Caco-2 (cell line): ENCODE data around the gene ARSA. TPM values are rescaled to one million over a fixed set of nuclear protein-coding genes. Genes with fewer than 3 reads are reported as not detected.

Source experiments
- BruUV-seq: library from RNA; stranded (reverse); fragments of 400-500 nt; replicated peaks from 2 replicates; lab custom pipeline; 2021; lab: Mats Ljungman, UMichigan
- CTCF ChIA-PET: fragments of 300-600 bp; sonication (Branson Sonifier 250); formaldehyde crosslinking; loops from one replicate; lab custom pipeline; 2022; ENCODE audit warnings: antibody characterized with exemption; lab: Charles Lee
- POLR2A ChIA-PET: fragments of 300-600 bp; sonication (Branson Sonifier 250); formaldehyde crosslinking; loops from one replicate; lab custom pipeline; 2022; ENCODE audit warnings: antibody characterized with exemption; lab: Charles Lee
- DNase-seq, 2 experiments: peaks; one replicate each; pipeline versions ENCODE4 v3.0.0 to v3.0.0-alpha.2; 2020 to 2022
- H3K27me3 ChIP-seq: replicated peaks from 2 replicates; pipeline ENCODE4 v1.6.0; 2011; ENCODE audit warnings: low read length; ENCODE audit not compliant: control insufficient read depth, insufficient read depth
- H3K36me3 ChIP-seq: 2 replicates; pipeline ENCODE4 v1.5.1; 2011; ENCODE audit warnings: low read length; ENCODE audit not compliant: control insufficient read depth, insufficient read depth
- H3K4me1 ChIP-seq: fragments of 250-450 bp; sonication (Bioruptor Pico); 2 replicates; pipeline ENCODE4 v1.5.1; 2020; ENCODE audit warnings: mild to moderate bottlenecking
- H3K4me3 ChIP-seq: 2 replicates; pipeline ENCODE4 v1.5.1; 2011; ENCODE audit warnings: low read depth, mild to moderate bottlenecking, control low read depth, low read length
- H3K9me3 ChIP-seq: fragments of 250-450 bp; sonication (Bioruptor Pico); 2 replicates; pipeline ENCODE4 v1.5.1; 2020; ENCODE audit warnings: mild to moderate bottlenecking, moderate library complexity
- H3K27ac Mint-ChIP-seq: one replicate; pipeline ENCODE4 v1.8.0; 2022; ENCODE audit warnings: mixed read lengths; ENCODE audit not compliant: unreplicated experiment
- H3K27me3 Mint-ChIP-seq: one replicate; pipeline ENCODE4 v1.8.0; 2022; ENCODE audit warnings: mixed read lengths; ENCODE audit not compliant: insufficient read depth, unreplicated experiment
- H3K36me3 Mint-ChIP-seq: one replicate; pipeline ENCODE4 v1.8.0; 2022; ENCODE audit warnings: mild to moderate bottlenecking, mixed read lengths; ENCODE audit not compliant: insufficient read depth, unreplicated experiment
- H3K4me1 Mint-ChIP-seq: one replicate; pipeline ENCODE4 v1.8.0; 2022; ENCODE audit warnings: low read depth, mixed read lengths; ENCODE audit not compliant: unreplicated experiment
- H3K4me3 Mint-ChIP-seq: one replicate; pipeline ENCODE4 v1.8.0; 2022; ENCODE audit warnings: mild to moderate bottlenecking, moderate library complexity, mixed read lengths; ENCODE audit not compliant: unreplicated experiment
- H3K9me3 Mint-ChIP-seq: one replicate; pipeline ENCODE4 v1.8.0; 2022; ENCODE audit warnings: mixed read lengths; ENCODE audit not compliant: unreplicated experiment
- intact Hi-C: fragments of 100-400 bp; cut with micrococcal nuclease; formaldehyde crosslinking; loops from one replicate; pipeline ENCODE4 v1.10.0; 2022; ENCODE audit not compliant: unreplicated experiment
- total RNA-seq: library from RNA; stranded (reverse); gene quantifications from 2 replicates; pipeline ENCODE4 v1.2.3, GENCODE V29; 2022
- TF ChIP-seq, protein P1 (sequence below), 2 experiments: fragments of 200-600 bp in 1 of 2; IDR thresholded peaks; 1 replicate in 1 of 2; 2 replicates in 1 of 2; pipeline versions ENCODE4 v1.5.1 to v1.8.0; 2011 to 2022; ENCODE audit warnings: antibody characterized with exemption in 1 of 2, control low read depth in 1 of 2, inconsistent platforms in 1 of 2, low read depth in 1 of 2, low read length in 1 of 2, mild to moderate bottlenecking in 1 of 2, moderate library complexity in 1 of 2; ENCODE audit not compliant: insufficient read depth in 1 of 2, severe bottlenecking in 1 of 2, unreplicated experiment in 1 of 2

The ARSA gene
- total RNA-seq, 1 experiment from 2014 or later: 11.5 TPM

DNA sequence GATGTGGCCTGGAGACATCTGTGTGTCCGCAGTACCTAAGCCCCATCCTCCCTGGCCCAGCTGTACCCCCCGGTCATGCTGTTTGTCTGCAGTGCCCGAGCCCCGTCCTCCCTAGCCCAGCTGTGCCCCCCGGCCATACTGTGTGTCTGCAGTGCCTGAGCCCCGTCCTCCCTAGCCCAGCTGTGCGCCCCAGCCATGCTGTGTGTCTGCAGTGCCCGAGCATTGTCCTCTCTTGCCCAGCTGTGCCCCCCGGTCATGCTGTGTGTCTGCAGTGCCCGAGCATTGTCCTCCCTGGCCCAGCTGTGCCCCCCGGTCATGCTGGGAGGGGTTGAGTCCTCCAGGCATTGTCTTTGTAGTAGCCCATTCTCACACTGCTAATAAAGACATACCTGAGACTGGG is 7.6 kb upstream of the ARSA start:
- Mint-ChIP-seq H3K27ac (no peak overlapping the region), H3K4me3 (no peak overlapping the region), H3K27me3 (no peaks in the 10 kb centered on the region), H3K9me3 (no peaks in the 10 kb centered on the region), H3K36me3 (no peaks in the 10 kb centered on the region), H3K4me1 (no peaks in the 10 kb centered on the region)
- no peak overlapping the region for H3K4me3 ChIP-seq
- H3K27me3 ChIP-seq: no peaks in the 10 kb centered on the region
- intact Hi-C loops: no loop called here
- CTCF ChIA-PET: no interaction called here
- no peaks in the 10 kb centered on the region for H3K36me3 ChIP-seq
- TF ChIP-seq, protein P1, sequence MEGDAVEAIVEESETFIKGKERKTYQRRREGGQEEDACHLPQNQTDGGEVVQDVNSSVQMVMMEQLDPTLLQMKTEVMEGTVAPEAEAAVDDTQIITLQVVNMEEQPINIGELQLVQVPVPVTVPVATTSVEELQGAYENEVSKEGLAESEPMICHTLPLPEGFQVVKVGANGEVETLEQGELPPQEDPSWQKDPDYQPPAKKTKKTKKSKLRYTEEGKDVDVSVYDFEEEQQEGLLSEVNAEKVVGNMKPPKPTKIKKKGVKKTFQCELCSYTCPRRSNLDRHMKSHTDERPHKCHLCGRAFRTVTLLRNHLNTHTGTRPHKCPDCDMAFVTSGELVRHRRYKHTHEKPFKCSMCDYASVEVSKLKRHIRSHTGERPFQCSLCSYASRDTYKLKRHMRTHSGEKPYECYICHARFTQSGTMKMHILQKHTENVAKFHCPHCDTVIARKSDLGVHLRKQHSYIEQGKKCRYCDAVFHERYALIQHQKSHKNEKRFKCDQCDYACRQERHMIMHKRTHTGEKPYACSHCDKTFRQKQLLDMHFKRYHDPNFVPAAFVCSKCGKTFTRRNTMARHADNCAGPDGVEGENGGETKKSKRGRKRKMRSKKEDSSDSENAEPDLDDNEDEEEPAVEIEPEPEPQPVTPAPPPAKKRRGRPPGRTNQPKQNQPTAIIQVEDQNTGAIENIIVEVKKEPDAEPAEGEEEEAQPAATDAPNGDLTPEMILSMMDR (IDR thresholded peaks at IDR 0.05; ENCODE audit: insufficient read depth in 1 of 2, low read depth in 1 of 2, low read length in 1 of 2, severe bottlenecking in 1 of 2, unreplicated experiment in 1 of 2): no peak
- H3K4me1 ChIP-seq: no peaks in the 10 kb centered on the region
- H3K9me3 ChIP-seq: no peaks in the 10 kb centered on the region
- POLR2A ChIA-PET: no interaction called here
- no TSS peak for BruUV-seq
- DNase-seq: no peak

DNA sequence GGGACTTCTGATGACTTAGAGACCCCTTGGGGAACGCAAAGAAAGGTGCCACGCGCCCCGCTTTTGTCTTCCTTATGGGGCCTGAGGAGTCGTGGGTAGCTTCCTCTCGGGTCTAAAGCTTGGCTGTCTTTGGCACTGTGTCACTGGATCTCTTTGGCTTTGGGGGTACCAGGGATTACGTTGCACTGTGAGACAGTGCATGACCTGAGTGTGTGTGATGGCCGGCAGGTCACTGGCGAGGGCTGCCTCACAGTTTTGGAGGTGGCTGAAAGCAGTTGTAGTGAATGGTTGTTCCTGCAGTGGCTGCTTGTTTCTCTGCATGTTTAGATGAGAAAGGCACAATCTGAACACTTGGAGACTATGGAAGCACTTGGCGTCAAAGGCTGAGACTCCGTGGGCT is 5.8 kb upstream of the ARSA start:
- Mint-ChIP-seq H3K36me3 (no peaks in the 10 kb centered on the region), H3K27me3 (no peaks in the 10 kb centered on the region), H3K9me3 (no peaks in the 10 kb centered on the region), H3K27ac (no peak overlapping the region), H3K4me1 (peaks cover 4% of the 10 kb centered on the region), H3K4me3 (no peak overlapping the region)
- ChIA-PET POLR2A (no interaction called here), CTCF (no interaction called here)
- peaks cover 3% of the 10 kb centered on the region for H3K4me1 ChIP-seq
- no peak for DNase-seq
- H3K27me3 ChIP-seq: no peaks in the 10 kb centered on the region
- intact Hi-C loops: no loop called here
- TF ChIP-seq, protein P1 (IDR thresholded peaks at IDR 0.05; ENCODE audit: insufficient read depth in 1 of 2, low read depth in 1 of 2, low read length in 1 of 2, severe bottlenecking in 1 of 2, unreplicated experiment in 1 of 2): no peak
- no peaks in the 10 kb centered on the region for H3K9me3 ChIP-seq
- no peak overlapping the region for H3K4me3 ChIP-seq
- no TSS peak for BruUV-seq
- H3K36me3 ChIP-seq: no peaks in the 10 kb centered on the region

DNA sequence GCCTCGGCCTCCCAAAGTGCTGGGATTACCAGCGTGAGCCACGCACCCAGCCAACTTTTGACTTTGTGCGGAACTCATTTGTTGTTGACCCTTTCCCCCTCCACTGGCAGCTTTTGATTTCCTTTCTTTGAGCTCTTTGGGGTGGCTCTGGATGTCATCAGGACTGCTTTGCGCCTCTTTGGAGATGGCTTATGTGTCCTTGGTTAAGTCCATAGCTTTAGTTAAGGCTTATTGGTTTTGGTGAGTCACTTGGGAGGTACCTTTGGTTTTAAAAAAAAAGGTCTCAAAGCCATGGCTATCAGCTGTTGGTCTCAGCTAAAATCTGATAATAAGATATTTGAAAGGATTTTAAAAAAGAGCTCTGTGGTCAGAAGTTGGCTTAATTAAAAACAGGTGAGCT is 5.1 kb upstream of the ARSA start:
- Mint-ChIP-seq H3K36me3 (no peaks in the 10 kb centered on the region), H3K4me1 (peaks cover 10% of the 10 kb centered on the region), H3K27me3 (no peaks in the 10 kb centered on the region), H3K9me3 (no peaks in the 10 kb centered on the region), H3K4me3 (no peak overlapping the region), H3K27ac (no peak overlapping the region)
- TF ChIP-seq, protein P1 (IDR thresholded peaks at IDR 0.05; ENCODE audit: insufficient read depth in 1 of 2, low read depth in 1 of 2, low read length in 1 of 2, severe bottlenecking in 1 of 2, unreplicated experiment in 1 of 2): no peak
- ChIA-PET POLR2A (no interaction called here), CTCF (no interaction called here)
- no peaks in the 10 kb centered on the region for H3K36me3 ChIP-seq
- H3K9me3 ChIP-seq: no peaks in the 10 kb centered on the region
- intact Hi-C loops: no loop called here
- peaks cover 4% of the 10 kb centered on the region for H3K4me1 ChIP-seq
- DNase-seq: no peak
- H3K4me3 ChIP-seq: no peak overlapping the region
- H3K27me3 ChIP-seq: no peaks in the 10 kb centered on the region
- BruUV-seq: no TSS peak
